ENCODE results near the gene TRIM14.

GRCh38 chr9:98168153-98168780, 49.2 kb upstream of the TRIM14 start:
- TF ChIP-seq TCF4 (CRISPR knock-in tag; IDR thresholded peaks at IDR 0.05; ENCODE audit: borderline replicate concordance) (no peak), ZFP30 (CRISPR knock-in tag; IDR thresholded peaks at IDR 0.05) (no peak), ZNF8 (CRISPR knock-in tag; IDR thresholded peaks at IDR 0.05) (no peak), TSHZ2 (CRISPR knock-in tag; IDR thresholded peaks at IDR 0.05) (no peak), TOX (CRISPR knock-in tag; IDR thresholded peaks at IDR 0.05; ENCODE audit: borderline replicate concordance) (no peak), PPARA (CRISPR knock-in tag; IDR thresholded peaks at IDR 0.05; ENCODE audit: borderline replicate concordance) (no peak), ZFP3 (CRISPR knock-in tag; IDR thresholded peaks at IDR 0.05) (no peak), GLIS3 (CRISPR knock-in tag; IDR thresholded peaks at IDR 0.05) (no peak), ARNTL (CRISPR knock-in tag; IDR thresholded peaks at IDR 0.05; ENCODE audit: borderline replicate concordance, low read depth) (no peak)
- TF ChIP-seq, protein P1, sequence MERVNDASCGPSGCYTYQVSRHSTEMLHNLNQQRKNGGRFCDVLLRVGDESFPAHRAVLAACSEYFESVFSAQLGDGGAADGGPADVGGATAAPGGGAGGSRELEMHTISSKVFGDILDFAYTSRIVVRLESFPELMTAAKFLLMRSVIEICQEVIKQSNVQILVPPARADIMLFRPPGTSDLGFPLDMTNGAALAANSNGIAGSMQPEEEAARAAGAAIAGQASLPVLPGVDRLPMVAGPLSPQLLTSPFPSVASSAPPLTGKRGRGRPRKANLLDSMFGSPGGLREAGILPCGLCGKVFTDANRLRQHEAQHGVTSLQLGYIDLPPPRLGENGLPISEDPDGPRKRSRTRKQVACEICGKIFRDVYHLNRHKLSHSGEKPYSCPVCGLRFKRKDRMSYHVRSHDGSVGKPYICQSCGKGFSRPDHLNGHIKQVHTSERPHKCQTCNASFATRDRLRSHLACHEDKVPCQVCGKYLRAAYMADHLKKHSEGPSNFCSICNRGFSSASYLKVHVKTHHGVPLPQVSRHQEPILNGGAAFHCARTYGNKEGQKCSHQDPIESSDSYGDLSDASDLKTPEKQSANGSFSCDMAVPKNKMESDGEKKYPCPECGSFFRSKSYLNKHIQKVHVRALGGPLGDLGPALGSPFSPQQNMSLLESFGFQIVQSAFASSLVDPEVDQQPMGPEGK (CRISPR knock-in tag; IDR thresholded peaks at IDR 0.05; ENCODE audit: borderline replicate concordance), result no peak
